SK-N-SH (cell line): Measurements from ENCODE around the gene SGPP2. TPM values are rescaled to one million over a fixed set of nuclear protein-coding genes. Genes with fewer than 3 reads are reported as not detected.

Source experiments
- CTCF ChIA-PET: fragments of 300-600, 350-600 bp; formaldehyde crosslinking; extraction: SDS; loops from one replicate; lab custom pipeline; 2021; lab: Yijun Ruan, JAX
- POLR2A ChIA-PET: fragments of 350-600 bp; sonication (Branson Sonifier 250); formaldehyde crosslinking; extraction: SDS; loops from one replicate; lab custom pipeline; 2020; ENCODE audit warnings: antibody characterized with exemption, inconsistent platforms; lab: Yijun Ruan, JAX
- DNase-seq: peaks from one replicate; pipeline ENCODE4 v3.0.0; 2012
- H2AFZ ChIP-seq: fragments of 200-600 bp; sonication (generic); 2 replicates; pipeline ENCODE4 v1.8.1; 2016; ENCODE audit warnings: antibody characterized with exemption, mild to moderate bottlenecking, low read depth
- H3F3A ChIP-seq: fragments of 200-600 bp; sonication (generic); replicated peaks from 2 replicates; pipeline ENCODE3; 2016; ENCODE audit warnings: antibody characterized with exemption, mild to moderate bottlenecking; ENCODE audit not compliant: insufficient read depth
- H3K27ac ChIP-seq, 2 experiments: fragments of 200-500 bp in 1 of 2; fragments of 200-600 bp in 1 of 2; sonication (Bioruptor generic) in 1 of 2; sonication (generic), shearing (Covaris generic) in 1 of 2; 2 replicates each; pipeline versions ENCODE4 v1.5.1 to v1.6.1; 2014 to 2016; ENCODE audit warnings: low read depth in 2 of 2, inconsistent platforms in 1 of 2, low read length in 1 of 2, mild to moderate bottlenecking in 1 of 2, mixed read lengths in 1 of 2
- H3K27me3 ChIP-seq: fragments of 200-600 bp; sonication (generic), shearing (Covaris generic); 2 replicates; pipeline ENCODE4 v1.6.1; 2016; ENCODE audit warnings: mixed run types; ENCODE audit not compliant: insufficient read depth
- H3K36me3 ChIP-seq, 2 experiments: fragments of 200-500 bp in 1 of 2; fragments of 200-600 bp in 1 of 2; sonication (Bioruptor generic) in 1 of 2; sonication (generic) in 1 of 2; replicated peaks in 1 of 2; 2 replicates each; pipeline versions ENCODE3 to v1.5.1; 2014 to 2016; ENCODE audit warnings: low read length in 1 of 2, mild to moderate bottlenecking in 1 of 2; ENCODE audit not compliant: insufficient read depth in 2 of 2, control insufficient read depth in 1 of 2
- H3K4me1 ChIP-seq, 2 experiments: fragments of 200-500 bp in 1 of 2; fragments of 200-600 bp in 1 of 2; sonication (Bioruptor generic) in 1 of 2; sonication (generic), shearing (Covaris generic) in 1 of 2; 2 replicates each; pipeline versions ENCODE4 v1.5.1 to v1.6.1; 2014 to 2016; ENCODE audit warnings: low read depth in 1 of 2, low read length in 1 of 2, mixed run types in 1 of 2; ENCODE audit not compliant: insufficient read depth in 2 of 2, control insufficient read depth in 1 of 2
- H3K4me2 ChIP-seq: fragments of 200-600 bp; sonication (generic), shearing (Covaris generic); 2 replicates; pipeline ENCODE4 v1.6.1; 2017; ENCODE audit warnings: mixed run types
- H3K4me3 ChIP-seq, 2 experiments: fragments of 200-500 bp in 1 of 2; fragments of 200-600 bp in 1 of 2; sonication (Bioruptor generic) in 1 of 2; sonication (generic), shearing (Covaris generic) in 1 of 2; 2 replicates each; pipeline versions ENCODE4 v1.5.1 to v1.8.1; 2014 to 2016; ENCODE audit warnings: low read depth in 2 of 2, inconsistent platforms in 1 of 2, low read length in 1 of 2, mild to moderate bottlenecking in 1 of 2, mixed read lengths in 1 of 2, moderate library complexity in 1 of 2
- H3K79me2 ChIP-seq: fragments of 200-600 bp; sonication (generic); 2 replicates; pipeline ENCODE4 v1.8.1; 2017; ENCODE audit warnings: mild to moderate bottlenecking; ENCODE audit not compliant: insufficient read depth
- H3K9ac ChIP-seq: fragments of 200-600 bp; sonication (generic); 2 replicates; pipeline ENCODE4 v1.6.1; 2017; ENCODE audit warnings: mixed run types
- H3K9me2 ChIP-seq: fragments of 200-600 bp; sonication (generic); 2 replicates; pipeline ENCODE4 v1.6.1; 2017; ENCODE audit warnings: mixed run types
- H3K9me3 ChIP-seq: fragments of 200-600 bp; sonication (generic); 2 replicates; pipeline ENCODE4 v1.6.1; 2017; ENCODE audit warnings: mixed run types, mild to moderate bottlenecking, moderate library complexity
- H4K20me1 ChIP-seq: fragments of 200-600 bp; sonication (generic); 2 replicates; pipeline ENCODE4 v1.6.1; 2017; ENCODE audit warnings: mild to moderate bottlenecking, mixed run types; ENCODE audit not compliant: insufficient read depth
- ELF1 ChIP-seq: IDR thresholded peaks from 2 replicates; pipeline ENCODE4 v1.4.0; 2012
- EP300 ChIP-seq, 2 experiments: IDR thresholded peaks; 2 replicates each; pipeline versions ENCODE4 v1.4.0 to v1.6.1; 2012; ENCODE audit warnings: borderline replicate concordance in 1 of 2, low read depth in 1 of 2, low read length in 1 of 2
- EZH2phosphoT487 ChIP-seq: fragments of 200-600 bp; sonication (generic); IDR thresholded peaks from 2 replicates; pipeline ENCODE4 v1.6.1; 2017; ENCODE audit warnings: low read depth, mixed run types, mild to moderate bottlenecking, antibody characterized with exemption, moderate library complexity, borderline replicate concordance
- FOXJ3 ChIP-seq: sonication (generic); formaldehyde crosslinking; IDR thresholded peaks from 2 replicates; pipeline ENCODE4 v1.5.1; 2020; ENCODE audit warnings: mild to moderate bottlenecking, missing genetic modification reagents
- FOXM1 ChIP-seq: IDR thresholded peaks from 2 replicates; pipeline ENCODE4 v1.4.0; 2012; ENCODE audit warnings: low read depth, mild to moderate bottlenecking
- JUND ChIP-seq: IDR thresholded peaks from 2 replicates; pipeline ENCODE4 v1.4.0; 2012
- NRF1 ChIP-seq: IDR thresholded peaks from 2 replicates; pipeline ENCODE4 v1.6.1; 2012; ENCODE audit warnings: low read depth, mild to moderate bottlenecking, low read length
- PBX3 ChIP-seq: IDR thresholded peaks from 2 replicates; pipeline ENCODE4; 2012
- RAD21 ChIP-seq: IDR thresholded peaks from 2 replicates; pipeline ENCODE4 v1.6.1; 2012; ENCODE audit warnings: mild to moderate bottlenecking, low read length
- RCOR1 ChIP-seq: fragments of 150-350 bp; IDR thresholded peaks from 2 replicates; pipeline ENCODE4 v1.6.1; 2017; ENCODE audit warnings: antibody characterized with exemption, low read length
- RFX5 ChIP-seq: IDR thresholded peaks from 2 replicates; pipeline ENCODE4 v1.6.1; 2012; ENCODE audit warnings: mild to moderate bottlenecking, improper control_type of control experiment, low read length
- SIN3A ChIP-seq: IDR thresholded peaks from 2 replicates; pipeline ENCODE4 v1.6.1; 2012; ENCODE audit warnings: low read depth, mild to moderate bottlenecking, low read length, moderate library complexity, borderline replicate concordance
- SMC3 ChIP-seq: IDR thresholded peaks from 2 replicates; pipeline ENCODE4 v1.6.1; 2012; ENCODE audit warnings: low read depth, low read length, improper control_type of control experiment
- USF1 ChIP-seq: IDR thresholded peaks from 2 replicates; pipeline ENCODE4 v1.4.0; 2012; ENCODE audit warnings: low read depth, borderline replicate concordance
- WGBS: methylation state at CpG from one replicate; pipeline ENCODE4 v1.1.6; 2017; ENCODE audit warnings: low lambda C conversion rate; 5-methylcytosine and 5-hydroxymethylcytosine counted together
- polyA plus RNA-seq, 3 experiments: library from polyadenylated mRNA; depleted of rRNA; stranded (reverse); fragments of >200 nt; gene quantifications; 2 replicates each; pipeline ENCODE4 v1.2.3, GENCODE V29; 2012
- TF ChIP-seq, protein P1 (sequence below): fragments of 150-350 bp; IDR thresholded peaks from 2 replicates; pipeline ENCODE4 v1.6.1; 2016; ENCODE audit warnings: mild to moderate bottlenecking, low read depth, low read length
- TF ChIP-seq, protein P2 (sequence below): IDR thresholded peaks from 2 replicates; pipeline ENCODE4 v1.6.1; 2012; ENCODE audit warnings: mild to moderate bottlenecking, low read depth, low read length, moderate library complexity
- TF ChIP-seq, protein P3 (sequence below): IDR thresholded peaks from 2 replicates; pipeline ENCODE4 v1.4.0; 2012; ENCODE audit warnings: low read depth, borderline replicate concordance

The SGPP2 gene
- polyA plus RNA-seq, 1 of the 3 experiments (the other 2 are of a cell fraction), result 0.03 TPM

GRCh38 chr2:222483513-222484039 is 59.2 kb downstream of the SGPP2 start:
- ChIA-PET POLR2A (interaction anchor here (0.7 to 1.2 kb wide), 2 partner anchors 164 to 258 kb away, joined by 3 read pairs; a partner anchor contains a TSS), CTCF (interaction anchor here (0.6 to 5.4 kb wide), 12 partner anchors 15 to 431 kb away, joined by 3 to 42 read pairs (median 4); a partner anchor contains a TSS)
- no peaks in the 10 kb centered on the region for H3K79me2 ChIP-seq
- H3K4me3 ChIP-seq, result no peak overlapping the region
- no peaks in the 10 kb centered on the region for H3K4me1 ChIP-seq
- H3K4me2 ChIP-seq, result no peak overlapping the region
- no peaks in the 10 kb centered on the region for H3F3A ChIP-seq
- H3K27ac ChIP-seq, result no peak overlapping the region
- H3K9me2 ChIP-seq, result no peaks in the 10 kb centered on the region
- no peak for DNase-seq
- H3K27me3 ChIP-seq, result no peaks in the 10 kb centered on the region
- no peaks in the 10 kb centered on the region for H4K20me1 ChIP-seq
- no peaks in the 10 kb centered on the region for H3K9me3 ChIP-seq
- H2AFZ ChIP-seq, result no peak overlapping the region
- H3K36me3 ChIP-seq, result no peaks in the 10 kb centered on the region
- TF ChIP-seq SMC3, result peak; percentile 47; the same call in 1 of the 2 replicates
- no peak for TF ChIP-seq JUND
- TF ChIP-seq RAD21, result peak; percentile 66
- TF ChIP-seq, protein P1, sequence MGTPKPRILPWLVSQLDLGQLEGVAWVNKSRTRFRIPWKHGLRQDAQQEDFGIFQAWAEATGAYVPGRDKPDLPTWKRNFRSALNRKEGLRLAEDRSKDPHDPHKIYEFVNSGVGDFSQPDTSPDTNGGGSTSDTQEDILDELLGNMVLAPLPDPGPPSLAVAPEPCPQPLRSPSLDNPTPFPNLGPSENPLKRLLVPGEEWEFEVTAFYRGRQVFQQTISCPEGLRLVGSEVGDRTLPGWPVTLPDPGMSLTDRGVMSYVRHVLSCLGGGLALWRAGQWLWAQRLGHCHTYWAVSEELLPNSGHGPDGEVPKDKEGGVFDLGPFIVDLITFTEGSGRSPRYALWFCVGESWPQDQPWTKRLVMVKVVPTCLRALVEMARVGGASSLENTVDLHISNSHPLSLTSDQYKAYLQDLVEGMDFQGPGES, result no peak
- H3K9ac ChIP-seq, result no peak overlapping the region
- WGBS, result 33% methylated on average over 3 of the region's 3 CpGs

DNA sequence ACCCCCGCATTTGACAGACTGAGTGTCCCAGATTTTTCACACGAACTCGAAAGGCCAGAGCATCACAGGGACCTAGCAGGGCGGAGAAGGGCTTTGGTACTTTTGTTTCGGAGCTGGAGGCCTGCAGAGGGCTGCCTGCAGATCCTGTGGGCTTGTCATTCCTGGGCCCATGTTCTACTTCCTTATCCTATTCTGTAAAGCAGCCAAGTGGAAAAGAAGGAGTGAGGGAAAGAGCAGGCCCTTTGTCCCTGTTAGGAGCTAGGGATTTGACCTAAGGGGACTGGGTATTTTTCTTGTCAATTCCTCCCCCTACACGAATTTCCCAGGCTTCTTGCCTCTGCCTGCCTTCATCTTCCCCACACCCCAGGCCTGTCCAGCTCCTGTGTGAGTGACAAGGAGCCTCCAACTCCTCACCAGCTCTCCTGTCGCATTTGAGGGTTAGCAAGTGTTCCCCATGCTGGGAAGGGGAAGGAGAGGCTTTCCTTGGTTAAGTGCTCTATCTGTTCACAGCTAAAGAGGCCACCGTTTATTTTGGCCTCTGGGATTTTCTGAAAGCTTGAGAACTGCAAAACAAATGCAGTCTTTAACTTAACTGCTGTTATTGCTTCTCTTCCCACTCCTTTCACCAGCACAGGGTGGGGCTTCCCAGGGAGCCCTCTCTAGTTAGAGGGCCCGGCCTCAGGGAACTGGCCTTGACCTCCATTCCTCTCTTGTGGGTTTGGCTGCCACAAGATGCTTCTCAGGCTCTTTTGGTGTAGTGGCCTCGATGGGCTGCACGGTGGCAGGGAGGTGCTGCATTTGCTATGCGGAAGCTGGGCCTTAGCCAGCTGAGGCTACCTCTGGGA is 61.2 kb downstream of the SGPP2 start:
- DNase-seq, result no peak
- TF ChIP-seq EP300 (IDR thresholded peaks at IDR 0.05; ENCODE audit: borderline replicate concordance in 1 of 2, low read depth in 1 of 2, low read length in 1 of 2), result no peak
- no peak for TF ChIP-seq USF1
- no peak for TF ChIP-seq ELF1
- no peak for TF ChIP-seq RFX5
- TF ChIP-seq NRF1, result no peak
- TF ChIP-seq, protein P2, sequence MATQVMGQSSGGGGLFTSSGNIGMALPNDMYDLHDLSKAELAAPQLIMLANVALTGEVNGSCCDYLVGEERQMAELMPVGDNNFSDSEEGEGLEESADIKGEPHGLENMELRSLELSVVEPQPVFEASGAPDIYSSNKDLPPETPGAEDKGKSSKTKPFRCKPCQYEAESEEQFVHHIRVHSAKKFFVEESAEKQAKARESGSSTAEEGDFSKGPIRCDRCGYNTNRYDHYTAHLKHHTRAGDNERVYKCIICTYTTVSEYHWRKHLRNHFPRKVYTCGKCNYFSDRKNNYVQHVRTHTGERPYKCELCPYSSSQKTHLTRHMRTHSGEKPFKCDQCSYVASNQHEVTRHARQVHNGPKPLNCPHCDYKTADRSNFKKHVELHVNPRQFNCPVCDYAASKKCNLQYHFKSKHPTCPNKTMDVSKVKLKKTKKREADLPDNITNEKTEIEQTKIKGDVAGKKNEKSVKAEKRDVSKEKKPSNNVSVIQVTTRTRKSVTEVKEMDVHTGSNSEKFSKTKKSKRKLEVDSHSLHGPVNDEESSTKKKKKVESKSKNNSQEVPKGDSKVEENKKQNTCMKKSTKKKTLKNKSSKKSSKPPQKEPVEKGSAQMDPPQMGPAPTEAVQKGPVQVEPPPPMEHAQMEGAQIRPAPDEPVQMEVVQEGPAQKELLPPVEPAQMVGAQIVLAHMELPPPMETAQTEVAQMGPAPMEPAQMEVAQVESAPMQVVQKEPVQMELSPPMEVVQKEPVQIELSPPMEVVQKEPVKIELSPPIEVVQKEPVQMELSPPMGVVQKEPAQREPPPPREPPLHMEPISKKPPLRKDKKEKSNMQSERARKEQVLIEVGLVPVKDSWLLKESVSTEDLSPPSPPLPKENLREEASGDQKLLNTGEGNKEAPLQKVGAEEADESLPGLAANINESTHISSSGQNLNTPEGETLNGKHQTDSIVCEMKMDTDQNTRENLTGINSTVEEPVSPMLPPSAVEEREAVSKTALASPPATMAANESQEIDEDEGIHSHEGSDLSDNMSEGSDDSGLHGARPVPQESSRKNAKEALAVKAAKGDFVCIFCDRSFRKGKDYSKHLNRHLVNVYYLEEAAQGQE, result no peak
- TF ChIP-seq PBX3, result no peak
- no peak for TF ChIP-seq EZH2phosphoT487
- no peak for TF ChIP-seq RCOR1
- TF ChIP-seq SMC3, result no peak
- TF ChIP-seq, protein P3, sequence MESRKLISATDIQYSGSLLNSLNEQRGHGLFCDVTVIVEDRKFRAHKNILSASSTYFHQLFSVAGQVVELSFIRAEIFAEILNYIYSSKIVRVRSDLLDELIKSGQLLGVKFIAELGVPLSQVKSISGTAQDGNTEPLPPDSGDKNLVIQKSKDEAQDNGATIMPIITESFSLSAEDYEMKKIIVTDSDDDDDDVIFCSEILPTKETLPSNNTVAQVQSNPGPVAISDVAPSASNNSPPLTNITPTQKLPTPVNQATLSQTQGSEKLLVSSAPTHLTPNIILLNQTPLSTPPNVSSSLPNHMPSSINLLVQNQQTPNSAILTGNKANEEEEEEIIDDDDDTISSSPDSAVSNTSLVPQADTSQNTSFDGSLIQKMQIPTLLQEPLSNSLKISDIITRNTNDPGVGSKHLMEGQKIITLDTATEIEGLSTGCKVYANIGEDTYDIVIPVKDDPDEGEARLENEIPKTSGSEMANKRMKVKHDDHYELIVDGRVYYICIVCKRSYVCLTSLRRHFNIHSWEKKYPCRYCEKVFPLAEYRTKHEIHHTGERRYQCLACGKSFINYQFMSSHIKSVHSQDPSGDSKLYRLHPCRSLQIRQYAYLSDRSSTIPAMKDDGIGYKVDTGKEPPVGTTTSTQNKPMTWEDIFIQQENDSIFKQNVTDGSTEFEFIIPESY, result no peak
- TF ChIP-seq FOXM1, result no peak
- TF ChIP-seq SIN3A, result no peak
- TF ChIP-seq FOXJ3 (CRISPR knock-in tag), result no peak
- no peaks in the 10 kb centered on the region for H3K27me3 ChIP-seq
- ChIA-PET POLR2A (no interaction called here), CTCF (interaction anchor here (1.0 to 5.4 kb wide), 2 partner anchors 163 to 167 kb away, joined by 3 to 42 read pairs; a partner anchor contains a TSS)
- H3K27ac ChIP-seq, result no peak overlapping the region
- H4K20me1 ChIP-seq, result no peaks in the 10 kb centered on the region
- no peak overlapping the region for H3K4me3 ChIP-seq
- no peaks in the 10 kb centered on the region for H3K9me3 ChIP-seq
- H3K79me2 ChIP-seq, result no peaks in the 10 kb centered on the region
- no peaks in the 10 kb centered on the region for H3K4me1 ChIP-seq
- no peaks in the 10 kb centered on the region for H3F3A ChIP-seq
- WGBS, result 35% methylated on average over 12 of the region's 12 CpGs
- H3K9ac ChIP-seq, result no peak overlapping the region
- H3K9me2 ChIP-seq, result no peaks in the 10 kb centered on the region
- no peaks in the 10 kb centered on the region for H3K36me3 ChIP-seq
- no peak overlapping the region for H2AFZ ChIP-seq
- H3K4me2 ChIP-seq, result no peak overlapping the region
